ENCODE data around the gene ANGPTL5. TPM values are rescaled to one million over a fixed set of nuclear protein-coding genes. Genes with fewer than 3 reads are reported as not detected.

ANGPTL5 gene
- total RNA-seq, 1 donor from 2014 or later: 2.4 TPM

DNA sequence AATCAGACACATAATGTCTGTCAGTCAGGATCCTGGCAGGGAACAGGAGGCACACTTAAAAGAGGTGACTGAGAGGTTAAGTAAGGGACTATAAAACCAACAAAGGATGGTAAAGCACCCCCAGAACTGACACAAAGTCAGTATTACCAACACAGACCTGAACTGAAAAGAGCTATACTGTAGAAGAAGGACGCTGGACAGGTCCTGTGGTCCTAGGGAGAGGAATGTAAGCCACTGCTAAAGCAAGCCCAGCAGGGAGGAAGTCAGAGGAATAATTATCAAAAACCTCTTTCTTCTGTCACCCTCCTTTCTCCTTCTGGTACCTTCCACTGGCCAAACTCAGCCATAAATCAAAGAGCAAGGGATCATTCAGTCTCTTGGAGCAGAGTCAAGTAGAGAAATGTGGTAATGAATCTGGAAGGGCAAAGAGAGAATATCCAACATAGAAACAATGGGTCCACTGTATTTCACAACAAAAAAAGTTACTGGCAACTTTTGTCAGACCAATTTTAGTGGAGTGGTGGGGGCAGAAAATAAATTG, 33.4 kb upstream of the ANGPTL5 start:
- TF ChIP-seq, protein P1, sequence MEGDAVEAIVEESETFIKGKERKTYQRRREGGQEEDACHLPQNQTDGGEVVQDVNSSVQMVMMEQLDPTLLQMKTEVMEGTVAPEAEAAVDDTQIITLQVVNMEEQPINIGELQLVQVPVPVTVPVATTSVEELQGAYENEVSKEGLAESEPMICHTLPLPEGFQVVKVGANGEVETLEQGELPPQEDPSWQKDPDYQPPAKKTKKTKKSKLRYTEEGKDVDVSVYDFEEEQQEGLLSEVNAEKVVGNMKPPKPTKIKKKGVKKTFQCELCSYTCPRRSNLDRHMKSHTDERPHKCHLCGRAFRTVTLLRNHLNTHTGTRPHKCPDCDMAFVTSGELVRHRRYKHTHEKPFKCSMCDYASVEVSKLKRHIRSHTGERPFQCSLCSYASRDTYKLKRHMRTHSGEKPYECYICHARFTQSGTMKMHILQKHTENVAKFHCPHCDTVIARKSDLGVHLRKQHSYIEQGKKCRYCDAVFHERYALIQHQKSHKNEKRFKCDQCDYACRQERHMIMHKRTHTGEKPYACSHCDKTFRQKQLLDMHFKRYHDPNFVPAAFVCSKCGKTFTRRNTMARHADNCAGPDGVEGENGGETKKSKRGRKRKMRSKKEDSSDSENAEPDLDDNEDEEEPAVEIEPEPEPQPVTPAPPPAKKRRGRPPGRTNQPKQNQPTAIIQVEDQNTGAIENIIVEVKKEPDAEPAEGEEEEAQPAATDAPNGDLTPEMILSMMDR (IDR thresholded peaks at IDR 0.05): no peak
- Mint-ChIP-seq H3K36me3 (ENCODE audit: unreplicated experiment) (peaks cover 14% of the 10 kb centered on the region), H3K4me3 (ENCODE audit: unreplicated experiment) (no peak overlapping the region), H3K4me1 (ENCODE audit: unreplicated experiment) (no peaks in the 10 kb centered on the region), H3K9me3 (ENCODE audit: unreplicated experiment) (no peaks in the 10 kb centered on the region), H3K27ac (ENCODE audit: unreplicated experiment) (no peak overlapping the region), H3K27me3 (ENCODE audit: unreplicated experiment) (no peaks in the 10 kb centered on the region)
- no peak for DNase-seq (ENCODE audit: extremely low spot score, unreplicated experiment)

DNA sequence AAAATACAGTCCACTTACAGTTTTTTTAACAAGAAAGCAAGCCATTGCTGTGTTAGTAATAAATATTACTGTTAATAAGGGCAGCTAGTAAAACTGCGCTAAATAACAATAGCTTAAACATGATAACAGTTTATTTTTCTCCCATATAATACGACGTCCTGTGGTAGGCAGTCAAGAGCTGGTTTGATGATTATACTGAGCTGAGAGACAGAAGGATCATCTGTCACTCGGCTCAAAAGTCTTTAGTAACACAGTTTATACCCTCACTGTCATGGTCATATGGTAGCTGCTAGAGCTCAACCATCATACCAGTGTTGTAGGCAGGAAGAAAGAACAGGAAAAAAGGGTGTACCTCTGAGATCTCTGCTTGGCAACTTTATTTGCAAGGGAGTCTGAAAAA, 29.1 kb upstream of the ANGPTL5 start:
- no peak overlapping the region for H3K27ac Mint-ChIP-seq (ENCODE audit: unreplicated experiment)
- no peaks in the 10 kb centered on the region for H3K9me3 Mint-ChIP-seq (ENCODE audit: unreplicated experiment)
- H3K4me1 Mint-ChIP-seq (ENCODE audit: unreplicated experiment): no peaks in the 10 kb centered on the region
- no peak overlapping the region for H3K4me3 Mint-ChIP-seq (ENCODE audit: unreplicated experiment)
- no peak for DNase-seq (ENCODE audit: extremely low spot score, unreplicated experiment)
- peaks cover 27% of the 10 kb centered on the region for H3K36me3 Mint-ChIP-seq (ENCODE audit: unreplicated experiment)
- TF ChIP-seq, protein P1 (IDR thresholded peaks at IDR 0.05): no peak
- H3K27me3 Mint-ChIP-seq (ENCODE audit: unreplicated experiment): no peaks in the 10 kb centered on the region

DNA sequence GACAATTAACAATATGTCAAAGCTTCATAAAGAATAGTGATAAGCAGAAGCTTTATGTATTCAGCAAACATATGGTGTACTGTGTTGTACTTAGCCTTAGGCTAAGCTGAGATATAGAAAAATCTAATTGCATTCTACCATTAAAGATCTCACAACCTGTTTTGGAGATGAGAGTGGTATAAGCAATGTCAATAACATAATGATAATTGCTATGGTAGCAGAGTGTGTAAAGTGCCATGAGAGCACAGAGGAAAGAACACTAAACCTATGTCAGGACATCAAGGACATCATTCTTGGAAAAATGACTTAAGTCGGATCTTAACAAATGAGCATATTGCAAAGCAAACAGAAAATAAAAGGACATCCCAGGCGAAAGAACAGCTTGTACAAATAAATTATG, 28.6 kb upstream of the ANGPTL5 start:
- Mint-ChIP-seq H3K4me3 (ENCODE audit: unreplicated experiment) (no peak overlapping the region), H3K27ac (ENCODE audit: unreplicated experiment) (no peak overlapping the region), H3K36me3 (ENCODE audit: unreplicated experiment) (peaks cover 30% of the 10 kb centered on the region), H3K27me3 (ENCODE audit: unreplicated experiment) (no peaks in the 10 kb centered on the region), H3K9me3 (ENCODE audit: unreplicated experiment) (no peaks in the 10 kb centered on the region), H3K4me1 (ENCODE audit: unreplicated experiment) (no peaks in the 10 kb centered on the region)
- TF ChIP-seq, protein P1 (IDR thresholded peaks at IDR 0.05): no peak
- DNase-seq (ENCODE audit: extremely low spot score, unreplicated experiment): no peak

DNA sequence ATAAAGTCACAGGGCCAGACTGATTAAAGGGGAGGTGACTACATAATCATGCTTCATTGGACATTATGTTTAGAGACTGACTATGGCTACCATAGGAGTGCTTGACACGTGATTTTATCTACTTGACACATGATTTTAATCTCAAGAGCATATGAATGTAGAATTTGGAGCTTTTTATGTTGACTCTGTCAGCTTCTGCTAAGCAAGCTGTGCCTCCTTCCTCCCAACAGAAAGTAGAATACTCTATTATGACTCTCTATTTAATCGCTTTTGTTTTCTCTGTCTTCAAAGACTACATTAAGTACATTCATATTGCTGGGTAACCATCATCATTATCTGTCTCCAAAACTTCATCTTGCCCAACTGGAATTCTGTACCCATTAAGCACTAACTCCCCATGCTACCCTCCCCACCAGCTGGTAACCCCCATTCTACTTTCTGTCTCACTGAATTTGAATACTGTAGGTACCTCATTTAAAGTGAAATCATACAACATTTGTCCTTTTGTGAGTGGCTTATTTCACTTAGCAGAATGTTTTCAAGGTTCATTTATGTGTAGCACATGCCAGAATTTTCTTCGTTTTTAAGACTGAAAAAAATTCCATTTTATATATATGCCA, 24.7 kb upstream of the ANGPTL5 start:
- Mint-ChIP-seq H3K4me3 (ENCODE audit: unreplicated experiment) (no peak overlapping the region), H3K27ac (ENCODE audit: unreplicated experiment) (no peak overlapping the region), H3K36me3 (ENCODE audit: unreplicated experiment) (peaks cover 34% of the 10 kb centered on the region), H3K4me1 (ENCODE audit: unreplicated experiment) (no peaks in the 10 kb centered on the region), H3K9me3 (ENCODE audit: unreplicated experiment) (no peaks in the 10 kb centered on the region), H3K27me3 (ENCODE audit: unreplicated experiment) (no peaks in the 10 kb centered on the region)
- TF ChIP-seq, protein P1 (IDR thresholded peaks at IDR 0.05): no peak
- no peak for DNase-seq (ENCODE audit: extremely low spot score, unreplicated experiment)

DNA sequence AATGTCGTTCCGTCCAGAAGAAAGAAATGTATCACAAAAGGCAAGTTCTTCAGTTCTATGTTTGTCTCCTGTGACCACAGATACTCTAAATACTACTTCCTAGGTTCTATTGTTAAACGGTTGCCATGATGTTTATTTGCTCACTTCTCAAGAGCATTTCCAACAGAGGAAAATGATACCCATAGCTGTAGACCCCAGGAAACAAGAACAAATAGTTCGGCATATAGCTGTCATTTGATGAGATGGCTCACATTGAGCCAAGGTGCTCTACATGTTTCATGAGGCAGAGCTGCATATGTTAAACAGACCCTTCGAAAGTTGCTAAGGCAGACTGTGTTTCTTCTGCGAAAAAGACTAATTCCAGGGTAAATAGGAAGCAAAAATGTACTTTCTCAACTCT, 15.4 kb upstream of the ANGPTL5 start:
- Mint-ChIP-seq H3K4me1 (ENCODE audit: unreplicated experiment) (no peaks in the 10 kb centered on the region), H3K36me3 (ENCODE audit: unreplicated experiment) (peaks cover 32% of the 10 kb centered on the region), H3K9me3 (ENCODE audit: unreplicated experiment) (peaks cover 12% of the 10 kb centered on the region), H3K27ac (ENCODE audit: unreplicated experiment) (no peak overlapping the region), H3K4me3 (ENCODE audit: unreplicated experiment) (no peak overlapping the region), H3K27me3 (ENCODE audit: unreplicated experiment) (no peaks in the 10 kb centered on the region)
- TF ChIP-seq, protein P1 (IDR thresholded peaks at IDR 0.05): no peak
- DNase-seq (ENCODE audit: extremely low spot score, unreplicated experiment): no peak
